ENCODE measurements around the gene SH3BP2. TPM values are rescaled to one million over a fixed set of nuclear protein-coding genes. Genes with fewer than 3 reads are reported as not detected.

Gene SH3BP2
- total RNA-seq, 1 donor from 2014 or later = 82.7 TPM

DNA sequence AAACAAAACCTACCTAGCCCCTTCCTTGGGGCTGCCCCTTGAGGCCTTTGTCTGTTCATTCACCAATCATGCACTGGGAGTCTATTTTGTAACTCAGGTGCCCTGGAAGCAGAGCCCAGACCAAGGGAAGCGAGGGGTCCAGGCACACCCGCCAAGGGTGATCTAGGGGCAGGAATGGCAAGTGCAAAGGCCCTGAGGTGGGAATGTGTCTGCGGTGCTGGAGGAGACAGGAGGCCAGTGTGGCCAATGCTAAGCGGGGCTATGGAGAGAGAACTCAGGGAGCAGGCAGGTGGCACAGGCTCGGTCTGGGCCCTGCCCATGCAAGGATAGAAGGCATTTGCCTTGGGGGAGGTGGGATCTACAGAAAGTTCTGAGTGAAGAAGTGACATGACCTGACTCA lies 3.5 kb upstream of the SH3BP2 start:
- intact Hi-C loops (cut with DNase I) = no loop called here
- ATAC-seq = no peak
- peak; percentile 50 for DNase-seq (ENCODE audit: low spot score)

DNA sequence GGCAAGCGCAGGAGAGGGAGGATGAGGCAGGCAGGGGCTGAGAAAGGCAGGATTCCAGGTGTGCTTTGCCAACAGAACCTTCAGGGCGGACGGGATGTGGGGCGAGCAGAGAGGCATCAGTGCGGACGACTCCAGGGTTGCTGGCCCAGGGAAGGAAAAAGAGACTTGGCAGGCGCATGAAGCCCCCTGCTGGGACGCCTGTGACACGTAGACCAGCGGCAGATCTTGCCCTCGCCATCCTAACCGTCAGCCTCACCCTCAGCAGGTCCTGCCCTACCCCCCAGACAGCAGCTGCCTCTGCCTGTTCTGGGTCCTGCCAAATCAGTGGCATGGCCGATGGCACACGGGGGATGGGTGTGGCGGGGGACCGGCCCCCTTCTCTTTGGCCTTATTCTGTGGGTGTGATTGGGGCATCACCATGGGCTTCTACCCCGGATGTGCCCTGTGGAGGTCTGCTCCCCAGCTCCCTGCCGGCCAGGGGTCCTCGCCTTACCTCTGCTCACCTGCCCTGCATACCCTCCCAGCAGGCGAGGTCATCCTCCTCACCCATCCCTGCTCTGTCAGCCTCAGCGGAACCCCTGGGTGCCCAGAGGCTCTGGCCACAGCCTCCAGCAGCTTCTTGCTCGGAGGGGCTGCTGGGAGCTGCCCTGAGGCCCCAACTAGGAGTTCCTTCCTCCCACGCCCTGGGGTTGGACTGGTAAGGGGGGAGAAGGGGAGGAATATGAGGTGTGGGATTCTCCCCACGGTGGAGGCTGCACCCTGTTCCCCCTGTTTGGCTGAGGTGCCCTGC lies 2.9 kb upstream of the SH3BP2 start:
- DNase-seq (ENCODE audit: low spot score) (peak; percentile 56), ATAC-seq (no peak)
- intact Hi-C loops (cut with DNase I) = no loop called here

DNA sequence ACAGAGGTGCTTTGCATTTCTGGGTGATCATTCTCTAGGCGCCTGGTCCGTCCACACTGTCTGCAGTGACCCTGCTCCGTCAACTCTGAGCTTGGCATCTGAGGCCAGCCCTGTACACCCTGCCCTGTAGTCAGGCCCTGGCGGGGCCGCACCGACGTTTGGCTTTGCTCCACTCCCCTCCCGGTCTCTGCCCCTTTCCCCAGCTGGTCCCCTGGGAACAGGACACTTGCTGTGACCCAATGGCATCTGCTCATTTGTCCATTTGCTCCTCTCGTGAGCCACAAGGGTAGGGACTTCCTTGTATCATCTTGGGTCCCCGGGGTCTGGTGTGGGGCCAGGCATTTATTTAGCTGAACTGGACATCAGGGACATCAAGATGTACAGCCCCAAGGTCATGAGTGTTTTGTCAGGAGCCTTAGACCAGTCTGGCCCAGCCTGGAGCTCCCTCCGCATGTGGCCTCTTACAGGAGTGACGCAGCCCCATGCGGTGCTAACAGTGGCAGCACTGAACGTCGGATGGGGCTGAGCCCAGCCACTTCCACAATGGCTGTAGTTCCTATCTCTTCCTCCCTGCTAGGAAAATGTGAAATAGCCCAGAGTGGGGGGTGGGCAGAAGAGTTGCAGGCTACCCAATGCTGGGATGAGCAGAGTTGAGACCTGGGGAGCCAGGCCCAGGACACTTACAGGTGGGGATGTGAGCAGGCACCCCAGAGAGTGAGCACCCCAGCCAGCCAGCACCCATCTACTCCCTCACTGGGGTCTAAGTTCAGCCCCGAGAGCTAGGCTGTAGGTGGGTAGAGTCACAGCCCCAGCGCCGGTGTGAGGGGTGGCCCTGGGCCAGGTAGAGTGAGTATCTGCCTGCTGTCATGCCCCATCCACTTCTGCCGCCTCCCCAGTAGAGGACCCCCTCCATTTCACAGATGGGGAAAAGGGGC lies 2.0 kb upstream of the SH3BP2 start:
- intact Hi-C loops (cut with DNase I) = no loop called here
- DNase-seq (ENCODE audit: low spot score) (peak; percentile 66), ATAC-seq (no peak)

DNA sequence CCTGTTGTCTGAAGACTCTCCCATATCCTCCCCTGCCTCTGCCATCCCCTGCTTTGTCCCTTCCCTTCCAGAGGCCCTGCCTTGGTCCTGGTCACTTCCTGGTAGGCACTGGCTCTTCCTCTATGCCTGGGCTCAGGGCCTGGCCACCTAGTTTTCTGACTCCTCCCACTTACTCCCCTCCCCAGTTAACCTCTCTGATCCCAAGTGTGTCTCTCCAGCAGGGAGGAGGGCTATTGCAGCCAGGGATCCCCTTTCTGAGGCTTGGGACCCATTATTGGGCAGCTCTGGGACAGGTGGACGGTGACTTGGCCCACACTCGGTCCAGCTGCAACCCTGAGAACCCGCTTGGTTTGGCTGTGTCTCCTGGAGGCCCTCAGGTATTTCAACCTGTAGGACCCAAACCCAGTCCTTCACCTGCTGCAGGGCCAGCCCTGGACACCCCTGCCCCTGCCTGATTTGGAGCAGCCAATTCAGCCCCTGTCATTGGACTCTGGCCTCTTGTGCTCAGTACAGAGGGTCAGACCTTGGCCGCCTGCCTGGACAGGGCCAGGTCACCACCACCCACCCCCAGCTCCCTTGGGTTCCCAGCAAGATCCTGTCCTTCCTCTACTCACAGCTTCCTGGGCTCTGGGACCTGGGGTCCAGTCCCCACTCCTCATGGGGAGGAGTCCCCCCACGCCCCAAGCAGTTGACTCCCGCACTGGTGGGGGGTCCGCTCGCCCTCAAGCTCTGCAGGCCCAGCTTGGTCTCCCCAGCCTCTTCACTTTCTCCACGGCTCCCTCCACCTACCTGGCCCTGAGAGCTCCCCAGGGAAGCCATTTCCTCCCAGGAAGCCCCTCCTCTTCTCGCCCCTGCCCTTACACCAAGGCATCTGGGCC lies 1.1 kb upstream of the SH3BP2 start:
- peak; percentile 66 for DNase-seq (ENCODE audit: low spot score)
- ATAC-seq = no peak
- intact Hi-C loops (cut with DNase I) = no loop called here

DNA sequence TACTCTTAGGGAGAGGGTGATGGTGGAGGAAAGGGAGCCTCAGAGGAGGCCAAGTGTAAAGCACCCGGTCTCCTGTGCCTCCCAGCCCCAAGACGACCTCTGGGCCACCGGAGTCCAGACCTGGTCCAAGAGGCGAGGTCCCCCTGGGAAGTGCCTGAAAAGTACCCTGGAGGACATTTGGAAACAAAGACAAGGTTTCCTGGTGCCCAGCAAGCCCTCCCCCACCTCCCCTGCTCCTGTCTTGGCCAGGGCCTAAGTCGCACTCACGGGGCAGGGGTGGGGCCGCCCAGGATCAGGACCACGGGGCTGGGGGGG lies 532 bp upstream of the SH3BP2 start:
- no peak for ATAC-seq
- no peak for DNase-seq (ENCODE audit: low spot score)
- intact Hi-C loops (cut with DNase I) = no loop called here

DNA sequence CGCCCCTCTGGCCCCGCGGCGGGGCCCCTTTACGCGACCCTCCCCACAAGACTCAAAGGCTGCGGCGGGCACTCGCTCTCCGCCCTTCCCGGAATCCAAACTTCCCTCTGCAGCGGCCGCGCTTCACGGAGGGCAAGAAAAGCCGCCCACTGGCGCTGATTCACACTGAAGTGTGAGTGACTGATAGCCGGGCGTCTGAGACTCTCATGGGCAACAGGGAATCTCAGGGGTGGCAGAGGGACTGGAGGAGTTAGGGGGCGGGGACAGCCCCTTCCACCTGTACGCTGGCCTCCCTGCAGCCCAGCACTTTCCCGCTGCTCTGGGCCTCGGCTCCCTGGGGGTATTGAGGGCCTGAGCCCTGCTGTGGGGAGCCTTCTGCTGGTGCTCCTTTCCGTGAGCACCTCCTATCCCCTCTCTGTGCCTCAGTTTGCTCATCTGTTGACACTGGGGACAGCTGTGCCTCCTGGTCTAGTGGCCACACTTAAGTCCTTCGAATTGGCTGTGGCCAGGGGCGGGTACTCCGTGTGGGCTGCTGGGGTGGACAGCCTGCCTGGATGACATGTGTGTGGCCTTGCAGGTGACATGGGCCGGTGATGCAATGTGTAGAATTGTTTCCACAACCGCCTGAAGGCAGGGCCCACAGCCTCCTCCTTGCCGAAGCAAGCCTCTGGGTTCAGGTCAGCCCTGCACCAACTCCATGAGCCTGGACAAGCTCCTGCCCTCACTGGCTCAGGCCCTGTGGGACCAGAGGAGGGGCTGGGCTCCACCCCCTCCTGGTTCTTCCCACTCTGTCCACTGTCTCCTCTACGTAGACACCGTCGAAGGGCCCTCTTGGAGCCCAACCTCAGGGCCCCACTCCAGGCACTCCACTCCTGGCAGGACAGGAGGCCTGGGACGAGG lies 951 bp downstream of the SH3BP2 start:
- intact Hi-C loops (cut with DNase I) = no loop called here
- ATAC-seq (peak; percentile 34), DNase-seq (ENCODE audit: low spot score) (peak; percentile 78)

DNA sequence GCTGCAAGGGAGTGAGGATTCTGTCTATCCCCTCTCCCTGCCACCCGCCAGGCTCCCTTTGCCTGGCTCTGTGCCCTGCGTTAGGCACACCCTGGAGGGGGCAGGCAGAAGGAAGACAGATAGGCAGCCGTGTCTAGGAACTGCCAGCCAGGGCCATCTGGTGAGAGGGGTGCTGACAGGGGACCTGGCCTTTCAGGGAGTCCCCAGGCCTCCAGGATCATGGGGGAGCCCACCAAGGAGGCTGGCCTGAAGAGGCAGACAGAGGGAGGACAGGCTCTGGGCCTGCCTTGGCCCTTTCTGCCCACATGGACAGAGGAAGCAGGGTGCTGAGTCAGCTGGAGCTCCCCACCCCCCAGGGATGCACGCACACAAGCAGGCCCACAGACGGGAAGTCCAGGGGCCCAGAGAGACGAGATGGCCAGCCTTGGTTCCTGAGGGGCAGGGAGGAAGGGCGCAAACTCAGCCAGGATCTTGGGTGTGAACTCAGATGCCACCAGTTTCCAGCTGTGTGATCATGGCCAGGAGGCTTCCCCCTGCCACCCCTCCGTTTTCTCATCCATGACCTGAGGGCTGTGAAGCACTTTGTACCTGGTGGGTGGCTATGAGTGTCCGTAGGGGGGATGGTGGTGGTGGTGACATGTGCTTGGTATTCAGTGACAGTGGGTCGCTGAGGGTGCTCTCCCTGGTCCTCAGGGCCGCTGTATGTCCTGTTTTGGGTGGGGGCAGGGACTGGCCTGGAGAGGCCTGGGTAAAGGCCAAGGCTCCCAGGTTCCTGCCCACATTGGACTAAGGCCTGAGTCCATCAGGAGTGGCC lies 1.8 kb downstream of the SH3BP2 start:
- ATAC-seq = peak; percentile 41
- peak; percentile 84 for DNase-seq (ENCODE audit: low spot score)
- intact Hi-C loops (cut with DNase I) = no loop called here

DNA sequence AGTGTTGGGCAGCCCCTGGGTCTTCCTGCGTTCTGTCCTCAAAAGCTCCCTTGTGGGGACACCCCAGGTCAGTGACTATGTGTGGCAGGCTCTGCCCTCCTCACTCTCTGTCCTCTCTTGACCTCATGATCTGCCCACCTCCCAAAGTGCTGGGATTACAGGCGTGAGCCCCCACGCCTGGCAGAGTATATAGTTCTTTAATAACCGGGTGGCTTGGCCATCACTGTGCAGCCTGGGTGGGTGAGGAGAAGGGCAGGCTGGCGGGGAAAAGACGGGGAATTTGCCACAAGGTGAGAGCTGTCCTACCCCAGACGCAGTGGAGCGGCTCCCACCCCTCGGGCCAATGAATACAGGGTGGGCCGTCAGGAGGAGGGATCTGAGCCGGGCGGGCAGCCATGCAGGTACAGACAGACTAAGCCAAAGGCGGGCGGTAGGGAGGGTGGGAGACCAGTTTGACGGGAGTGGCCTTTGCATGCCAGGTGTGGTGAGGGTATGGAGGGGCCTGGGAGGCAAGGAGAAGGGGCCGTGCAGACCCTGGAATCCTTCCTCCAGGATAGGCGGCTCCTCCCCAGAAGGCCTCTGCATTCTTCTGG lies 2.5 kb downstream of the SH3BP2 start:
- intact Hi-C loops (cut with DNase I) = no loop called here
- ATAC-seq (no peak), DNase-seq (ENCODE audit: low spot score) (peak; percentile 61)

DNA sequence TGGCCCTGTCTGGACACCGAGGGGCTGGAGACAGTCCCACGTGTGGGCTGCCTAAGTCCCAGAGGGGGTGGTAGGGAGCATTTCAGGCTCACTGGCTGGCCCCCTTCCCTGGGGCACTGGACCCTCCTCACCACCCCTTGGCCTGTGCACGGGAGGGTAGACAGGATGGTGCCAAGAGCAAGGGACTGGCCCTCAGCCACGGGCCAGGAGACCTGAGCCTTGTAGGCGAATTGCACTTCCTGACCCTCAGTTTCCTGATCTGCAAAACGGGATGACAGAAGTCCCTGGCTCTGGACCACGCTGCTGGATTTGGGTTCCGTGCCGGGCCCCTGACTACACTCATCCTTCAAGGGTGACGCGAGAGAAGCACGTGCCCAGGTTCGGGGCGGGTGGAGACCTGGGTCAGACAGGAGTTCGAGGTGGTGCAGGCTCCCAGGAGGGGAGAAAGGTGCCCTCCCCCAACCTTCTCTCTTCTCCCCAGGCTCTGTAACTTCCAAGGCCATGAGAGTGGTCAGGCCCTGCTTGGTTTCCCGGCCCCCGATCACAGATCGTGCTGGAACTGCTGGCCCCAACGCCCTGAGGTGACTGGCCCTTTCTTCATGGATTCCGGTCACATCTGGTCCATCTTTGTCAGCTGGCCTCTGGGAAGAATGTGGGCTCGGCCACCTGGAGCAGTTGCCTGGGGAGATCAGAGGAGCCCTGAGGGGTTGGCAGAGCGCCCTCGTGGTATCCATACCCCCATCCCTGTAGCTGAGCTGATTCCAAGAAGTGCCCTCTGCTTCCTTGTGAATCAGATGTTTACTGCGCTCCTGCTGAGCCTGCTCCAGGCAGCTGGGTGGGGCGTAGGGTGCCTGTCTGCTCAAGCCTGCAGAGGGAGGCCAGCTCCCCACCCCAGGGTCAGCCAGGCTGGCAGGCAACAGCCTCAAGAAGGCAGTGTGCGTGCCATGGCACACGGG lies 3.3 kb downstream of the SH3BP2 start:
- ATAC-seq = peak; percentile 3
- intact Hi-C loops (cut with DNase I) = no loop called here
- DNase-seq (ENCODE audit: low spot score) = peak; percentile 77

DNA sequence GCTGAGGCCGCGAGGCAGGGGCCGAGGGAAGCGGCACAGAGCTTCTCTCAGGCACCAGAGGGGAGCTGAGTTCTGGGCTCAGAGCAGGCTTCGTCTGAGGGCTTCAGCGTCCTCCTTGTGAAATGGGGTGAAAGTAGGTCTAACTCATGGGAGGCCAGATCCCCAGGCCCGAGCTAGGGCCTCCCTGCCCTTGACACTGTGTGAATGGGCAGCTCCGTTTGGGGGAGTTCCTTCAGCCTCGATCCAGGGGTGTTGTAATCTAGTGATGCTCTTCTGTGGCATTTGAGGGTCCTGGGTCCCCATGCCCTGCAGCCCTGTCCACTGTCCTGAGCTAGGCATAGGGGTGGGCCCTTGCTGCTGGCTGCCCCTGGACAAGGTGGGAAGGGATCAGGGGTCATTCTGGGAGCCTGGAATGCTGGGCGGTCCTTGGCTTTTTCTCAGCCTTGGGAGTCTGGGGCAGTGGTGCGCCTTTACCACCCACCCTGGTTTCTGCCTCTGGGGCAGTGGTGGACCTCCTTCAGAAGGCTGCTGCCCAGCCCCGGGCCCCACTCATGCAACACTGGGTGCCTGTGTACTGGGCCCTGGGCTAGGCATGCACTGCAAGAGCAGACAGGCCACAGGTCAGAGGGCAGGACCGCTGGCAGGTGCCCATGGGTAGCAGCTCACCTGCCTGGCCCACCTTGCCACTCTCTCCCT lies 4.1 kb downstream of the SH3BP2 start:
- peak; percentile 57 for DNase-seq (ENCODE audit: low spot score)
- no peak for ATAC-seq
- intact Hi-C loops (cut with DNase I) = no loop called here

DNA sequence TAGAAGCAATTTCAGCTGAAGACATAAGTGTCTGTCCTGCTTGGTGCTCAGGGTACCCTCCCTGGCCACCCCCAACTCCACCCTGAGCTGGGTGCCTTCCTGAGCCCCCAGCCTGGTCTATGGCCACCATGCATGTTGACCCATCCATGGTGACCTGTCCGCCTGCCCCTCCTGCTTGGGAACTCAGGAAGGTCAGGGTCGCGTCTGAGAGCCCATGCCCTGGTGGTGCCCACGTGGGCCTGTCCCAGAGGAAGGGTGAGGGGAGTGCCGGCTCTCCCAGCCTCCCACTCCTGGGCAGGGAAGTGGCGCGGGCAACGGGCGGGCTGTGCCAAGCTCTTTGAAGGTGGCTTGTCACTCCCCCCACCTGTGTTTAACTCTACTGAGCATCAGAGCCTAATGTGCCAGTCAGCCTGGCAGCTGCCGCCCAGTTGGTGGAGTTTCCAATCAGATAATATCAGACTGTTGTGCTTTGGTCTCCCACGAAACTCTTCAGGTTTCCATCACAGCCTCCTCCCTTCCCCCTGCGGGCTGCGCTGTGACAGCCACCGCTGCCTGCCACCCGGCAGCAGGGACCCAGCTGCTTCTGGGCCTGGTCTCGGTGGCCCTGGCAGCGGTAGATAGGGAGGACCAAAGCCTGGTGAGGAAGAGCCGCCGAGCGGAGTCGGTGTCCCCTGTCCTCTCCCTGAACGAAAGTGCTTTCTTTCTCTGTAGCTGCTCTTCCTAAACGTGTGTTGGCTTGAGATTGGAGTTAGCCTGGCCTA lies 4.8 kb downstream of the SH3BP2 start:
- intact Hi-C loops (cut with DNase I) = no loop called here
- DNase-seq (ENCODE audit: low spot score) (peak; percentile 61), ATAC-seq (no peak)

DNA sequence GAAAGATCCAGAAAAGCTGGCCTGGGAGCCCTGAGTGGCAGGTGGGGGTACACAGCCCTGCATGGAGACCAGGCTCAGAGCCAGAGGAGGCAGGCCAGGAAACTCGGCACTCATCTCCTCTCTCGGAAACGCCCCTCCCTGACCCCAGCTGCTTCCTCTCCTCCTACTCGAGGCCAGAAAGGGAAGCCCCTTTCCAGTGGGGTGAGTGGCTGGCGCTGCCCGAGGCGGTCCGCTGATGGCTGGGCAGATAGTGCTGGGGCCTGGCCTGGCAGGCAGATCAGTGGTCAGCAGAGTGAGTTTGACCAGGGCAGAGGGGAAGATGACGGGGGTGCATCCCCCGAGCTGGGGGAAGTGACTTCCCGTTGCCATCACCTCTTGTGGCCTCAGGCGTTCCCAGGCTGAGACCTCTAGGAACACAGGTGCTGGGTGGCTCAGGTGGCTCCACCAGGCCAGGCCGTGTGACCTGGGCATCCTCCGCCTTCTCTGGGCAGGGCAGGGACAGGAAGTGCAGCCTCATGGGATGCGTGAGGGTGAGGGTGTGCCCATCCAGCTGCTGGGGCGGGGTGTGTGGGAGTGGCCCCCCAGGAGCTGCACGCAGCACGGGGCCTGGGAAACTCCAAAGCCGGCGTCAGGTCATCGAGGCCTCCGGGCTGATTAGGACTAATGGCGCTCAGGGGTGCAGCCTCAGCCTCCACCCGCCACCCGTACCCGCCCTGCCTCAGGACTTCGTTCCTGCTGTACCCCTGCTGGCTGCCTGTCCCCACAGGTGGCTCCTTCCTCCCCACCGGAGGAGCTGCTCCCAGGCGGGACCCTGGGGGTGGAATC lies 5.7 kb downstream of the SH3BP2 start:
- DNase-seq (ENCODE audit: low spot score) (peak; percentile 80), ATAC-seq (peak; percentile 4)
- intact Hi-C loops (cut with DNase I) = no loop called here

DNA sequence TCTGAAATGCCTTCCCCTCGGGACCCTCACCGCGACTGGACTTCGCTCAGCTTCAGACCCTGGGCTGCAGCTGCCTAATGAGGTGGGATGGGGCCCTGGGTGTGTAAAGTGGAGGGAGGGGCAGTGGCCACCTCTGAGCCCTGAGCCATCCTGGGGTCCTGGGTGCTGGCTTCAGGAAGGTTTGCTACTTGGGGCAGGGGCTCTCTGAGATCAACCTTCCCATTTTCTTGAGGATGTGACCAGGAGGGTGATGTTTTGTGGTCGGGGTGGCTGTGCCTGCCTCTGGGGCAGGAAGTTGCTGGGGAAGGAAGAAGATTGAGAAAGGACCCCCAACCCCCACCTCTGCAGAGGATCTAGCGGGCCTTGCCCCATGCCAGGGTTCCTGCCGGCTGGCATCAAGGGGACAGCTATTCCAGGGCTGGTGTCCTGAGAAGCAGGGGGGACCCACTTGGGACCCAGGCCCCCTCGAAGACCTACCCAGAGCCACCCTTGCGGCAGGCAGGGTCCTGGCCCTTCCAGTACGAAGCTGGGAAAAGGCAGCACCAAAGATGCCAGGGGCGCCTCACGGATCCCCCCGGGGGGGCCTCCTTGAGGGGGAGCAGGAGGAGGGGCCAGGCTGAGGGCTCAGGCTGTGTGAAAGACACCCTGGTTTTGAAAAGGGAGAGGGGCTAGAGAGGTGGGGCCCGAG lies 6.5 kb downstream of the SH3BP2 start:
- peak; percentile 59 for DNase-seq (ENCODE audit: low spot score)
- ATAC-seq = no peak
- intact Hi-C loops (cut with DNase I) = no loop called here

Data from sciatic nerve (tissue), 2 donors.